HepG2 (cell line): ENCODE measurements around the gene GRPEL2. TPM values are rescaled to one million over a fixed set of nuclear protein-coding genes. Genes with fewer than 3 reads are reported as not detected.

Experiments used
- ATF3 ChIP-seq: sonication (generic); formaldehyde crosslinking; IDR thresholded peaks from 2 replicates; pipeline ENCODE4 v1.4.0; 2020; ENCODE audit warnings: missing genetic modification reagents
- ATF6 ChIP-seq: sonication (generic); formaldehyde crosslinking; conservative IDR thresholded peaks from 2 replicates; pipeline ENCODE4 v1.4.0; 2020; ENCODE audit warnings: missing genetic modification reagents
- CBX5 ChIP-seq: sonication (generic); formaldehyde crosslinking; IDR thresholded peaks from 2 replicates; pipeline ENCODE4 v1.4.0; 2020; ENCODE audit warnings: missing genetic modification reagents, borderline replicate concordance
- CENPBD1 ChIP-seq: sonication (generic); formaldehyde crosslinking; IDR thresholded peaks from 2 replicates; pipeline ENCODE4 v1.8.0; 2022; ENCODE audit warnings: missing genetic modification reagents, low read depth, mild to moderate bottlenecking, borderline replicate concordance
- FOXA3 ChIP-seq: IDR thresholded peaks from 2 replicates; pipeline ENCODE4 v1.6.1; 2016; ENCODE audit warnings: missing genetic modification reagents, missing compliant biosample characterization
- GLMP ChIP-seq: sonication (generic); formaldehyde crosslinking; IDR thresholded peaks from 2 replicates; pipeline ENCODE4 v1.9.0; 2021; ENCODE audit warnings: missing genetic modification reagents, mild to moderate bottlenecking, borderline replicate concordance
- MXD4 ChIP-seq: IDR thresholded peaks from 2 replicates; pipeline ENCODE4 v1.6.1; 2016; ENCODE audit warnings: mild to moderate bottlenecking, missing biosample characterization, missing genetic modification reagents
- NCOA1 ChIP-seq: sonication (generic); formaldehyde crosslinking; IDR thresholded peaks from 2 replicates; pipeline ENCODE4 v1.9.0; 2021; ENCODE audit warnings: missing genetic modification reagents
- PLSCR1 ChIP-seq: sonication (generic); formaldehyde crosslinking; IDR thresholded peaks from 2 replicates; pipeline ENCODE4 v1.5.0; 2020; ENCODE audit warnings: missing genetic modification reagents, mild to moderate bottlenecking, borderline replicate concordance
- PPARG ChIP-seq: conservative IDR thresholded peaks from 2 replicates; pipeline ENCODE4 v1.6.1; 2016; ENCODE audit warnings: missing biosample characterization, missing genetic modification reagents
- SNAI1 ChIP-seq: sonication (generic); formaldehyde crosslinking; IDR thresholded peaks from 2 replicates; pipeline ENCODE4 v1.5.0; 2020; ENCODE audit warnings: mild to moderate bottlenecking, missing genetic modification reagents, borderline replicate concordance
- TEF ChIP-seq: sonication (generic); formaldehyde crosslinking; IDR thresholded peaks from 2 replicates; pipeline ENCODE4 v1.5.0; 2020; ENCODE audit warnings: missing genetic modification reagents
- TIGD3 ChIP-seq: sonication (generic); formaldehyde crosslinking; IDR thresholded peaks from 2 replicates; pipeline ENCODE4 v1.5.1; 2020; ENCODE audit warnings: mild to moderate bottlenecking, missing genetic modification reagents, borderline replicate concordance
- ZFP1 ChIP-seq: IDR thresholded peaks from 2 replicates; pipeline ENCODE4 v1.6.1; 2016
- ZNF17 ChIP-seq: sonication (generic); formaldehyde crosslinking; IDR thresholded peaks from 2 replicates; pipeline ENCODE4 v1.5.0; 2020; ENCODE audit warnings: mild to moderate bottlenecking, missing genetic modification reagents
- ZNF337 ChIP-seq: sonication (generic); formaldehyde crosslinking; IDR thresholded peaks from 2 replicates; pipeline ENCODE4 v1.5.1; 2020; ENCODE audit warnings: missing genetic modification reagents, low read depth, mild to moderate bottlenecking, borderline replicate concordance
- ZNF512B ChIP-seq: sonication (generic); formaldehyde crosslinking; IDR thresholded peaks from 2 replicates; pipeline ENCODE4 v1.5.1; 2020; ENCODE audit warnings: missing genetic modification reagents, mild to moderate bottlenecking, borderline replicate concordance
- polyA plus RNA-seq, 8 experiments: library from polyadenylated mRNA; depleted of rRNA in 3 of 8; stranded (reverse) in 7 of 8; unstranded in 1 of 8; fragments of >200 nt; fragmentation: Illumina TruSeq in 4 of 8; extraction: Trizol in 4 of 8; gene quantifications; 2 replicates each; pipeline versions ENCODE4 v1.2.1 to v1.2.3, GENCODE V29; 2011 to 2016; ENCODE audit warnings: low read depth in 4 of 8, missing spikeins in 1 of 8, mixed read lengths in 1 of 8; ENCODE audit not compliant: insufficient read depth in 1 of 8
- total RNA-seq, 5 experiments: library from RNA; depleted of rRNA; stranded (reverse); fragments of >200 nt; fragmentation: Illumina TruSeq; extraction: Trizol; gene quantifications; 2 replicates each; pipeline ENCODE4 v1.2.3, GENCODE V29; 2016; ENCODE audit warnings: low read depth in 1 of 5

Gene GRPEL2
- total and polyA plus RNA-seq, 2 of the 13 experiments (the other 11 are each of a cell fraction or from before 2014, with no cell fraction given): 13.1 to 16.6 TPM

GRCh38 chr5:149345147-149345891, at the start of gene GRPEL2 (continued):
- TF ChIP-seq TIGD3 (CRISPR knock-in tag) (no peak), PLSCR1 (no peak), NCOA1 (CRISPR knock-in tag) (no peak), CBX5 (CRISPR knock-in tag) (no peak; the same call in 1 of the 2 replicates), CENPBD1 (CRISPR knock-in tag) (no peak), PPARG (CRISPR knock-in tag) (peak; percentile 47; the same call in 1 of the 2 replicates), MXD4 (peak; percentile 77), ZNF512B (CRISPR knock-in tag) (peak; percentile 75; the same call in 1 of the 2 replicates), ZNF17 (CRISPR knock-in tag) (no peak), GLMP (CRISPR knock-in tag) (no peak), SNAI1 (CRISPR knock-in tag) (no peak), ATF3 (CRISPR knock-in tag) (peak; percentile 9; the same call in 1 of the 2 replicates), ZNF337 (CRISPR knock-in tag) (0 out of 2 replicates have a peak, but pooled peaks have one; percentile 89), TEF (CRISPR knock-in tag) (peak; percentile 21; the same call in 1 of the 2 replicates), FOXA3 (no peak; the same call in 1 of the 2 replicates), ZFP1 (CRISPR knock-in tag) (peak; percentile 42; the same call in 1 of the 2 replicates), ATF6 (CRISPR knock-in tag) (no peak)
